ENCODE measurements around the gene RAG1. TPM values are rescaled to one million over a fixed set of nuclear protein-coding genes. Genes with fewer than 3 reads are reported as not detected.

The RAG1 gene
- total RNA-seq, 2 experiments from 2014 or later: not detected

GRCh38 chr11:36600180-36600579 is 32.4 kb downstream of the RAG1 start:
- Histone ChIP-seq H2AFZ (ENCODE audit: low read length) (no peak overlapping the region), H3K4me2 (ENCODE audit: low read length) (no peak overlapping the region), H3K9me3 (ENCODE audit: low read length) (no peaks in the 10 kb centered on the region), H3K9me2 (ENCODE audit: insufficient read depth, low read length) (no peaks in the 10 kb centered on the region), H3K27ac (ENCODE audit: low read depth, low read length, poor library complexity, severe bottlenecking) (no peak overlapping the region), H4K20me1 (ENCODE audit: insufficient read depth, low read length) (no peaks in the 10 kb centered on the region), H3K4me1 (ENCODE audit: insufficient read depth, low read length, poor library complexity, severe bottlenecking) (no peaks in the 10 kb centered on the region), H3K79me2 (ENCODE audit: insufficient read depth, low read depth, low read length) (no peaks in the 10 kb centered on the region), H3K4me3 (ENCODE audit: low read depth, low read length, poor library complexity, severe bottlenecking) (no peak overlapping the region), H3K36me3 (ENCODE audit: insufficient read depth, low read length) (no peaks in the 10 kb centered on the region)
- POLR2A ChIA-PET: no interaction called here
- BruUV-seq (replicated peaks): no TSS peak
- intact Hi-C loops (cut with micrococcal nuclease; ENCODE audit: unreplicated experiment): no loop called here
- TF ChIP-seq EZH2phosphoT487 (IDR thresholded peaks at IDR 0.05; ENCODE audit: borderline replicate concordance, low read depth, low read length) (no peak), CTCF (conservative IDR thresholded peaks at IDR 0.05; ENCODE audit: low read length) (no peak)
- DNase-seq (ENCODE audit: low spot score): no peak
- CTCF ChIA-PET (ENCODE audit: unreplicated experiment): no interaction called here

DNA sequence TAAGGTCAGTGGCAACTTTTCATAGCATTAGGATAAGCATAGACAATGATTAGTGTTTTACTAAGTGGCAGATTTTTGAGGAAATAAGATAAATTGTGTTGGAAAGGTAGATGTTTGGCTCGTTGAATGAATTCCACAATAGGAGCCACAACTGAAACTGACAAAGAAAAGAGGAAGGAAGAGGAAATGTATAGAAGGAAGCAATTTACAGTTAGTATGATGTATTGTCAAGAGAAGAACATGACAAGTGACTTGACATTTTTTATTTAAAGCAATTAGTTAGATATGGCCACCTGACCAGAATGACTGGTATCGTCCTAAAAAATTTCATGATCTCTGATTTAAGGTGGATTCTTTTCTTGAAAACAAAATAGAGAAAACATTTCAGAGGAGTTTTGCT is 33.3 kb downstream of the RAG1 start:
- Histone ChIP-seq H4K20me1 (ENCODE audit: insufficient read depth, low read length) (no peaks in the 10 kb centered on the region), H3K4me2 (ENCODE audit: low read length) (no peak overlapping the region), H3K9me2 (ENCODE audit: insufficient read depth, low read length) (no peaks in the 10 kb centered on the region), H3K27ac (ENCODE audit: low read depth, low read length, poor library complexity, severe bottlenecking) (no peak overlapping the region), H2AFZ (ENCODE audit: low read length) (no peak overlapping the region), H3K4me1 (ENCODE audit: insufficient read depth, low read length, poor library complexity, severe bottlenecking) (no peaks in the 10 kb centered on the region), H3K36me3 (ENCODE audit: insufficient read depth, low read length) (no peaks in the 10 kb centered on the region), H3K79me2 (ENCODE audit: insufficient read depth, low read depth, low read length) (no peaks in the 10 kb centered on the region), H3K9me3 (ENCODE audit: low read length) (no peaks in the 10 kb centered on the region), H3K4me3 (ENCODE audit: low read depth, low read length, poor library complexity, severe bottlenecking) (no peak overlapping the region)
- no TSS peak for BruUV-seq (replicated peaks)
- intact Hi-C loops (cut with micrococcal nuclease; ENCODE audit: unreplicated experiment): no loop called here
- TF ChIP-seq CTCF (conservative IDR thresholded peaks at IDR 0.05; ENCODE audit: low read length): no peak
- TF ChIP-seq EZH2phosphoT487 (IDR thresholded peaks at IDR 0.05; ENCODE audit: borderline replicate concordance, low read depth, low read length): no peak
- ChIA-PET POLR2A (no interaction called here), CTCF (ENCODE audit: unreplicated experiment) (no interaction called here)
- DNase-seq (ENCODE audit: low spot score): no peak

- Histone ChIP-seq H3K27ac (ENCODE audit: low read depth, low read length, poor library complexity, severe bottlenecking) (no peak overlapping the region), H3K4me1 (ENCODE audit: insufficient read depth, low read length, poor library complexity, severe bottlenecking) (no peaks in the 10 kb centered on the region), H3K4me3 (ENCODE audit: low read depth, low read length, poor library complexity, severe bottlenecking) (no peak overlapping the region), H3K9me3 (ENCODE audit: low read length) (no peaks in the 10 kb centered on the region), H3K9me2 (ENCODE audit: insufficient read depth, low read length) (no peaks in the 10 kb centered on the region), H3K36me3 (ENCODE audit: insufficient read depth, low read length) (no peaks in the 10 kb centered on the region), H3K4me2 (ENCODE audit: low read length) (no peak overlapping the region), H3K79me2 (ENCODE audit: insufficient read depth, low read depth, low read length) (no peaks in the 10 kb centered on the region), H4K20me1 (ENCODE audit: insufficient read depth, low read length) (no peaks in the 10 kb centered on the region), H2AFZ (ENCODE audit: low read length) (no peak overlapping the region)
- no peak for TF ChIP-seq CTCF (conservative IDR thresholded peaks at IDR 0.05; ENCODE audit: low read length)
- TF ChIP-seq EZH2phosphoT487 (IDR thresholded peaks at IDR 0.05; ENCODE audit: borderline replicate concordance, low read depth, low read length): no peak
- no peak for DNase-seq (ENCODE audit: low spot score)
- CTCF ChIA-PET (ENCODE audit: unreplicated experiment): no interaction called here
- intact Hi-C loops (cut with micrococcal nuclease; ENCODE audit: unreplicated experiment): no loop called here
- POLR2A ChIA-PET: no interaction called here
- BruUV-seq (replicated peaks): no TSS peak
These were observed 34.3 kb downstream of the RAG1 start for GRCh38 chr11:36602135-36602534.

All from OCI-LY7 (cell line).